Liver (tissue), 3 donors: ENCODE results near the gene GCLM.

Source experiments
- CTCF ChIP-seq: fragments of 150-350 bp; IDR thresholded peaks from 2 replicates; pipeline ENCODE4 v1.5.1; 2017; ENCODE audit warnings: improper control_type of control experiment, low read depth, low read length; ENCODE audit not compliant: missing input control
- EGR1 ChIP-seq, 2 donors: IDR thresholded peaks; 2 replicates each; pipeline ENCODE4 v1.6.1; 2016 to 2018; ENCODE audit warnings: antibody characterized with exemption in 2 of 2, low read depth in 2 of 2
- FOXA1 ChIP-seq: IDR thresholded peaks from 2 replicates; pipeline ENCODE4 v1.6.1; 2016; ENCODE audit warnings: antibody characterized with exemption
- GABPA ChIP-seq, 2 donors: IDR thresholded peaks in 1 of 2; conservative IDR thresholded peaks in 1 of 2; 2 replicates each; pipeline ENCODE4 v1.6.1; 2016; ENCODE audit warnings: antibody characterized with exemption in 2 of 2, mild to moderate bottlenecking in 1 of 2, moderate library complexity in 1 of 2
- JUND ChIP-seq, 2 donors: IDR thresholded peaks; 2 replicates each; pipeline ENCODE4 v1.6.1; 2016; ENCODE audit warnings: antibody characterized with exemption in 2 of 2
- MAX ChIP-seq: IDR thresholded peaks from 2 replicates; pipeline ENCODE4 v1.6.1; 2016; ENCODE audit warnings: antibody characterized with exemption
- RAD21 ChIP-seq, 2 donors: IDR thresholded peaks; 2 replicates each; pipeline ENCODE4 v1.6.1; 2016; ENCODE audit warnings: antibody characterized with exemption in 2 of 2, mild to moderate bottlenecking in 2 of 2
- REST ChIP-seq: IDR thresholded peaks from 2 replicates; pipeline ENCODE4 v1.6.1; 2016; ENCODE audit warnings: antibody characterized with exemption, mild to moderate bottlenecking
- RXRA ChIP-seq, 2 donors: IDR thresholded peaks; 2 replicates each; pipeline ENCODE4 v1.6.1; 2017 to 2018; ENCODE audit warnings: antibody characterized with exemption in 2 of 2, mild to moderate bottlenecking in 1 of 2
- SP1 ChIP-seq: IDR thresholded peaks from 2 replicates; pipeline ENCODE4 v1.6.1; 2018; ENCODE audit warnings: antibody characterized with exemption, mild to moderate bottlenecking
- TAF1 ChIP-seq: conservative IDR thresholded peaks from 2 replicates; pipeline ENCODE4 v1.6.1; 2016; ENCODE audit warnings: antibody characterized with exemption, mild to moderate bottlenecking
- YY1 ChIP-seq: IDR thresholded peaks from 2 replicates; pipeline ENCODE4 v1.6.1; 2016; ENCODE audit warnings: antibody characterized with exemption, mild to moderate bottlenecking
- ZBTB33 ChIP-seq: IDR thresholded peaks from 2 replicates; pipeline ENCODE4 v1.6.1; 2016; ENCODE audit warnings: antibody characterized with exemption
- donor health status: healthy.
- donor health status: healthy.

- TF ChIP-seq CTCF (no peak), RAD21 (IDR thresholded peaks at IDR 0.05) (no peak), GABPA (IDR thresholded peaks at IDR 0.05 in 1 of 2, conservative IDR thresholded peaks at IDR 0.05 in 1 of 2) (no peak), SP1 (no peak), FOXA1 (no peak), JUND (IDR thresholded peaks at IDR 0.05) (no peak), ZBTB33 (no peak), RXRA (IDR thresholded peaks at IDR 0.05) (no peak), YY1 (no peak), REST (no peak), MAX (no peak), EGR1 (IDR thresholded peaks at IDR 0.05; ENCODE audit: low read depth in 2 of 2) (no peak), TAF1 (no peak)
These were observed 20.3 kb downstream of the GCLM start for GRCh38 chr1:93888900-93889299.
